ENCODE data around the gene NTHL1.

The NTHL1 gene

GRCh38 chr16:2087748-2088631 is 40.4 kb upstream of the NTHL1 start:
- DNase-seq (ENCODE audit: low read depth), result no peak
- TF ChIP-seq, protein P1, sequence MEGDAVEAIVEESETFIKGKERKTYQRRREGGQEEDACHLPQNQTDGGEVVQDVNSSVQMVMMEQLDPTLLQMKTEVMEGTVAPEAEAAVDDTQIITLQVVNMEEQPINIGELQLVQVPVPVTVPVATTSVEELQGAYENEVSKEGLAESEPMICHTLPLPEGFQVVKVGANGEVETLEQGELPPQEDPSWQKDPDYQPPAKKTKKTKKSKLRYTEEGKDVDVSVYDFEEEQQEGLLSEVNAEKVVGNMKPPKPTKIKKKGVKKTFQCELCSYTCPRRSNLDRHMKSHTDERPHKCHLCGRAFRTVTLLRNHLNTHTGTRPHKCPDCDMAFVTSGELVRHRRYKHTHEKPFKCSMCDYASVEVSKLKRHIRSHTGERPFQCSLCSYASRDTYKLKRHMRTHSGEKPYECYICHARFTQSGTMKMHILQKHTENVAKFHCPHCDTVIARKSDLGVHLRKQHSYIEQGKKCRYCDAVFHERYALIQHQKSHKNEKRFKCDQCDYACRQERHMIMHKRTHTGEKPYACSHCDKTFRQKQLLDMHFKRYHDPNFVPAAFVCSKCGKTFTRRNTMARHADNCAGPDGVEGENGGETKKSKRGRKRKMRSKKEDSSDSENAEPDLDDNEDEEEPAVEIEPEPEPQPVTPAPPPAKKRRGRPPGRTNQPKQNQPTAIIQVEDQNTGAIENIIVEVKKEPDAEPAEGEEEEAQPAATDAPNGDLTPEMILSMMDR (IDR thresholded peaks at IDR 0.05; ENCODE audit: low read depth, low read length, missing control alignments), result no peak
- no peak overlapping the region for H3K4me3 ChIP-seq (ENCODE audit: low read depth, low read length)

- no peak for DNase-seq (ENCODE audit: low read depth)
- H3K4me3 ChIP-seq (ENCODE audit: low read depth, low read length), result no peak overlapping the region
- TF ChIP-seq, protein P1 (IDR thresholded peaks at IDR 0.05; ENCODE audit: low read depth, low read length, missing control alignments), result no peak
These were observed 39.4 kb upstream of the NTHL1 start for GRCh38 chr16:2086812-2087747.

GRCh38 chr16:2086106-2086742 is 38.6 kb upstream of the NTHL1 start:
- DNase-seq (ENCODE audit: low read depth), result no peak
- TF ChIP-seq, protein P1 (IDR thresholded peaks at IDR 0.05; ENCODE audit: low read depth, low read length, missing control alignments), result no peak
- H3K4me3 ChIP-seq (ENCODE audit: low read depth, low read length), result no peak overlapping the region

- TF ChIP-seq, protein P1 (IDR thresholded peaks at IDR 0.05; ENCODE audit: low read depth, low read length, missing control alignments), result no peak
- DNase-seq (ENCODE audit: low read depth), result no peak
- no peak overlapping the region for H3K4me3 ChIP-seq (ENCODE audit: low read depth, low read length)
These were observed 38.0 kb upstream of the NTHL1 start for GRCh38 chr16:2085669-2086068.

DNA sequence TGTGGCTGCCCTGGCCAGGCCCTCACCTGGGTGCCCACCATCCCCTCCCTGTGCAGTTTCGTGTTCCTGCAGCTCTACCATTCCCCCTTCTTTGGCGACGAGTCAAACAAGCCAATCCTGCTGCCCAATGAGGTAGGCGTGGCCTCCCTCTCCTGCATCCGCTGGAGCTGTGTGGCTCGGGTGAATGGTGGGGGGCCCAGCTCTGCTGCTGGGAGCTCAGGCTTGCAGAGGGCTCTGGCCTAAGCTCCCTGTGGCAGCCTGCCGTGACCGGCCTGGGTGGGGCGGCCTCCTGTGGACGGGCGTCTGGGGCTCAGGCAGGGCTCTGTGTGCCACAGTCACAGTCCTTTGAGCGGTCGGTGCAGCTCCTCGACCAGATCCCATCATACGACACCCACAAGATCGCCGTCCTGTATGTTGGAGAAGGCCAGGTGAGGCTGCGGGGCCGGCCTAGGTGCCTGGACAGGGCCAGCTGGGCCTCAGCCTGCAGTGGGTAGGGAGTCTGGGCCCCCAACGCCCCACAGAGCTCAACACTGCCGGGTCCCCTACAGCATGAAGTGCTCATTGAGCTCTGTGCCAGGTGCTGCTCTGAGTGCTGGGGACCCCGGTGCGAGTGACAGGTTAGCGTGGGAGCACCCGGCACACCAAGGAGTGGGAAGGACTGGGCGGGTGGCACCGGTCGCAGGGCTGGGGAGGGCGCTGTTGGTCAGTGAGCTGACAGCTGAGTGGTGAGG is 37.4 kb upstream of the NTHL1 start:
- TF ChIP-seq, protein P1 (IDR thresholded peaks at IDR 0.05; ENCODE audit: low read depth, low read length, missing control alignments), result no peak
- no peak overlapping the region for H3K4me3 ChIP-seq (ENCODE audit: low read depth, low read length)
- DNase-seq (ENCODE audit: low read depth), result no peak

Measured in GM12864 (cell line).